ENCODE results near the gene ESYT3. TPM values are rescaled to one million over a fixed set of nuclear protein-coding genes. Genes with fewer than 3 reads are reported as not detected.
"Not testable (repeated sequence)": the region's sequence is repeated elsewhere in the genome, so short reads cannot be mapped to it uniquely, and the experiment has no call there.

Gene ESYT3
- polyA plus RNA-seq, 12 donors: 10.4 to 31.0 (median 19.5) TPM; not detected in 1

GRCh38 chr3:138492980-138493675 is 58.7 kb downstream of the ESYT3 start:
- no peak for DNase-seq

GRCh38 chr3:138493804-138494606 is 59.6 kb downstream of the ESYT3 start:
- no peak for DNase-seq

- no peak for DNase-seq
Observed at GRCh38 chr3:138494607-138494929, 60.2 kb downstream of the ESYT3 start.

- not testable (repeated sequence) for DNase-seq
Observed at GRCh38 chr3:138495638-138496037, 61.2 kb downstream of the ESYT3 start.

- DNase-seq: no peak
Observed at GRCh38 chr3:138496436-138496835, 62.0 kb downstream of the ESYT3 start.

GRCh38 chr3:138497021-138497420 is 62.6 kb downstream of the ESYT3 start:
- DNase-seq: no peak

- DNase-seq: no peak
Observed at GRCh38 chr3:138497851-138498250, 63.4 kb downstream of the ESYT3 start.

- DNase-seq: no peak
Observed at GRCh38 chr3:138498991-138499390, 64.6 kb downstream of the ESYT3 start.

- DNase-seq: no peak
Observed at GRCh38 chr3:138507524-138507923, 73.1 kb downstream of the ESYT3 start.

- no peak for DNase-seq
Observed at GRCh38 chr3:138509586-138509985, 75.2 kb downstream of the ESYT3 start.

GRCh38 chr3:138511945-138512344 is 77.5 kb downstream of the ESYT3 start:
- no peak for DNase-seq

GRCh38 chr3:138513090-138513843 is 78.9 kb downstream of the ESYT3 start:
- no peak for DNase-seq

- DNase-seq: not testable (repeated sequence)
Observed at GRCh38 chr3:138521445-138521844, 87.0 kb downstream of the ESYT3 start.

Other genes with a start within 250 kb of the ESYT3 start
- 10 to 100 TPM in 11 of 12 donors, not detected in 1; 34.2 to 52.7 (median 44.5) TPM for gene ARMC8, start 247.3 kb upstream of the ESYT3 start, polyA plus RNA-seq (ENCODE audit: insufficient read length in 12 of 12)
- 1 to 10 TPM in 5 of 12 donors, under 1 TPM in 5, not detected in 2; 0.27 to 2.2 (median 1.0) TPM for gene NME9, start 104.8 kb upstream of the ESYT3 start, polyA plus RNA-seq (ENCODE audit: insufficient read length in 12 of 12)
- 10 to 100 TPM in 11 of 12 donors, not detected in 1; 33.5 to 90.9 (median 64.8) TPM for gene MRAS, start 86.0 kb upstream of the ESYT3 start, polyA plus RNA-seq (ENCODE audit: insufficient read length in 12 of 12)
- gene CEP70, start 159.6 kb downstream of the ESYT3 start, polyA plus RNA-seq (ENCODE audit: insufficient read length in 12 of 12): 10 to 100 TPM in 11 of 12 donors, not detected in 1; 15.4 to 53.4 (median 22.5) TPM
- 10 to 100 TPM in 10 of 12 donors, 1 to 10 TPM in 1, not detected in 1; 9.4 to 25.4 (median 15.6) TPM for gene FAIM, start 174.2 kb downstream of the ESYT3 start, polyA plus RNA-seq (ENCODE audit: insufficient read length in 12 of 12)